Kasumi-1 (cell line): ENCODE measurements around the gene ABHD17A.

Source experiments
- DNase-seq, 2 experiments: peaks; one replicate each; lab custom pipeline; 2025; lab: John Stamatoyannopoulos, UW

Gene ABHD17A

GRCh38 chr19:1885398-1886119 lies at the start of gene ABHD17A:
TSS of gene ABHD17A (minus strand) at chr19:1885496. CDS start at chr19:1881566, 3,930 bp downstream.
- peak; percentile 87 to 89 for DNase-seq

DNA sequence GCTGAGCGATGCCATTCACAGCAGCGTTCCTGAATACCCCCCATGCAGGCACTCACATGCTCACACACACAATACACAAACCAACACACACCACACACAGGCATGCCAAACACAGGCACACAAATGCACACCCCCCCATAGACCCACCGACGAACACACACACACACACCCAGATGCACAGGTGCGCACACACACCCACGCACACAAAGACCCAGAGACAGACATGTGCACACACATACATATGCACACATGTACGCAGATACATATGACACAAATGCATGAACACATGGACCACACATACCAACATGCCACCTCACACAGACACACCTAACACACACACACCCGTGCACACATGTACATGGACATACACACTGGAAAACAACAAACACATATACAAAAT lies 48.6 kb upstream of the ABHD17A start:
- DNase-seq, result no peak

GRCh38 chr19:1933244-1933643 lies 47.9 kb upstream of the ABHD17A start:
- no peak for DNase-seq

GRCh38 chr19:1932395-1932794 lies 47.1 kb upstream of the ABHD17A start:
- DNase-seq, result no peak

- DNase-seq, result no peak
Observed at GRCh38 chr19:1931445-1931844, 46.1 kb upstream of the ABHD17A start.

- peak; percentile 73 for DNase-seq
Observed at GRCh38 chr19:1929021-1929742, 43.9 kb upstream of the ABHD17A start.

DNA sequence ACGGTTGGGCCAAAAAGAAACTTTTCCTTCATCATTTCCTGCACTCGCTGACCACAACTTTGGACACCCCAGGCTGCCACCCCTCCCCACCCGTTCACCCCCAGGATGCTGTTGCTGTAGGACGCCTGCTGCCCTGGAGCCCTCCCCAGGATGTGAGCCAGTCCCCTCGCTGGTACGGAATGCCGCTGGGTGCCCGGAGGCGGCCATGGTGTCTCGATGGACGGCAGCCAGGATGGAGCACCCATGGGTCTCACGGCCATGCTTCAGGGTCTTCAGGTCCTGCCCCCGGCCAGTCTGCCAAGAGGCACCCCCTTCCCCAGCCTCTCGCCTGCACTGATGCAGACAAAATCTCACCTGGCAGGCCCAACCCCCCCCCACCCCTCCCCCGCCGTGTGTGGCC lies 40.2 kb upstream of the ABHD17A start:
- DNase-seq, result no peak

GRCh38 chr19:1924320-1924961 lies 39.1 kb upstream of the ABHD17A start:
- no peak for DNase-seq

DNA sequence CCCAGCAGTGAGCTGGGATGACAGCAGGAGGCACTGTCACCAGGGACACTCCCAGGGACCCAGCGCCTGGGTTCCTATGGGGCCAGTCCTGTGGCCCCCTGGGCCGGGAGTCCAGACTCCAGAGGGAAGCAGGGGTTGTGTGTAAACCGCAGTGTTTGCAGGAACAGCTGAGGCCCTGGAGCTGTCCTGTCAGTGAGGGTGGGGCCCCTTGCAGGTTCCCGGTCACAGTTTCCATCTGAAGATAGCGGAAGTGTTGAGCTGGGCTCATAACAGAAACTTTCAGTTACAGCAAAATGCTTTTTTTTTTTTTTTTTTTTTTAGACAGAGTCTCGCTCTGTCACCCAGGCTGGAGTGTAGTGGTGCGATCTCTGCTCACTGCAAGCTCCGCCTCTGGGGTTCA lies 38.0 kb upstream of the ABHD17A start:
- DNase-seq, result peak; percentile 30 to 38

GRCh38 chr19:1922803-1923202 lies 37.5 kb upstream of the ABHD17A start:
- DNase-seq, result no peak

DNA sequence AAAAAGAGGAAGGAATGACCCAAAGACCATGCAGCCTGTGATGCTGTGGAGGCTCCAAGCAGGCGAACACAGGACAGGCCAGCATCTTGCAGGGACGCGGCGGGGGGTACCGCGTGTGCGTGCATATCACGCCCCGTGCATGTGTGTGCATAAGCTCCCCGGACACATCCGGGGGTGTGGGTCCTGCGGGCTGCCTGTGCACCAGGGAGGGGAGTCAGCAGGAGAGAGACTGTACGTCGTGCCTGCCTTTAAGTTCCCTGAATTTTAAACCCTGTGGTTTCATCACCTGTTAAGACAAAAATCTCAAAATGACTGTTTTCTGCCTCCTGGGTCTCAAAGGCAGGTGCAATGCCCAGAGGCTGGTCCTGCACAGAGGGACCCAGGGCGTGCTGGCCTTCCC lies 36.5 kb upstream of the ABHD17A start:
- DNase-seq, result no peak

DNA sequence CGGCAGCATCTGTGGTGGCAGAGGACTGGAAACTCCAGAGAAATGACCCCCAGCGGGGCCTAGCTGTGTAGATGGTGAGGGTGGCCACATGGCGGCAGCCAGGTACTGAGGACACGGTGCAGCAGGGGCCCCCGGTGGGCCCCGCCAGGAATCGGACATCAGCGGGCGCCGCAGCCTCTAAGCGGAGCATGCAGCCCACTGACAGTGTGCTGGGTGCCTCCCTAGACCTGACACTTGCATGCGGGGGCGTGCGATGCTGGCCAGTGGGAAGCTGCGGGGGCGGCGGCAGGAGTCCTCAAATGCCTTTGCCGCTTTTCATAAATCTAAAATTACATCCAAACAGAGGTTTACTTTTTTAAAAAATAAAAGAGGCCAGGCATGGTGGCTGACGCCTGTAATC lies 36.0 kb upstream of the ABHD17A start:
- DNase-seq, result no peak

DNA sequence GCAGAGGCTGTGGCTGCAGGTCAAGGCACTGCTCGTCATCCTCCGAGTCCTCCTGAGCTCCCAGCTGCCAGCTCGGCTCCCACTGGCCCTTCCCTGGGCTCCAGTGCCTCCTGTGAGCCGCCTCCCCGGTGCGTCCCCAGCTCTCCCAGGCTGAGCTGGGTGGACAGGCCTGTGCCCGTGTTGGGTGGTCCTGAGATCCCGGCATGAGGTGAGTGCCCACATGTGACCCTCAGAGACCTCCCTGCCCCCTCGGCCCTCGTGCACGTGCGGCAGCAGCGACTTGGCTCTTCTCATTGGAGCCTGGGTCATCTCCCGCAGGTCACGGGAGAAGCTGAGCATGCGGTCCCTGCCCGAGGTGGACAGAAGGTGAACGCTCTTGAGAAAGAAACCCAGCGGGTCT lies 35.3 kb upstream of the ABHD17A start:
- DNase-seq, result no peak

DNA sequence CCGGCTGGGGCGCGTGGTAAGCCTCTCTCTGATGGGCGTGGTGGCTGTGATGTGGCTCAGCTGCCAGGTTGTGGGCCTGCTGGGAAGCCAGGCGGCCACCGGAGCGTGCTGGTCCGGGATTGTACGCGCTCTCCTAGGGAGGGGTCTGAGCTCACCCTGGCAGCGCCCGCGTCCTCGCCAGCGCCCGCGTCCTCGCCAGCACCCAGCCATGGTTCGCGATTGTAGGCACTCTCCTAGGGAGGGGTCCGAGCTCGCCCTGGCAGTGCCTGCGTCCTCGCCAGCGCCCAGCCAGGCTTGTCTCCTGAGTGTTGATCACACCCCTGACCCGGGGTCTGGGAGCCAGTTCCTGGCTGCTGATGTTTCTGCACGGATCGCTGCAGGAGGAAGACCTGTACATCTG lies 33.7 kb upstream of the ABHD17A start:
- no peak for DNase-seq

DNA sequence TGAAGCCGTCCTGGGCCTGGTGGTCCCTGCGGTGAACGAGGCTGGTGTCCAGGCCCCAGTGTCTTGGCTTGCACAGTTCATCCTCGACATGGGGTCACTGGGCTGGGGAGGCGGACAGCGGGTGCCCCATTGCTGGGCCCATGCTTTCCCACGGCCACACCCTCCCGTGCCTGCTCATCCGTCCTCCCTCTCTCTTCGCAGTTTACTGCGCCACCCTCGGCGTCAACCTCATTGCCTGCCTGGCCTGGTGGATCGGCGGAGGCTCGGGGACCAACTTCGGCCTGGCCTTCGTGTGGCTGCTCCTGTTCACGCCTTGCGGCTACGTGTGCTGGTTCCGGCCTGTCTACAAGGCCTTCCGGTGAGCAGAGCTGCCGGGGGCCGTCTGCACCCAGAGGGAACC lies 32.6 kb upstream of the ABHD17A start:
- no peak for DNase-seq

- peak; percentile 22 to 41 for DNase-seq
Observed at GRCh38 chr19:1917146-1917545, 31.9 kb upstream of the ABHD17A start.

DNA sequence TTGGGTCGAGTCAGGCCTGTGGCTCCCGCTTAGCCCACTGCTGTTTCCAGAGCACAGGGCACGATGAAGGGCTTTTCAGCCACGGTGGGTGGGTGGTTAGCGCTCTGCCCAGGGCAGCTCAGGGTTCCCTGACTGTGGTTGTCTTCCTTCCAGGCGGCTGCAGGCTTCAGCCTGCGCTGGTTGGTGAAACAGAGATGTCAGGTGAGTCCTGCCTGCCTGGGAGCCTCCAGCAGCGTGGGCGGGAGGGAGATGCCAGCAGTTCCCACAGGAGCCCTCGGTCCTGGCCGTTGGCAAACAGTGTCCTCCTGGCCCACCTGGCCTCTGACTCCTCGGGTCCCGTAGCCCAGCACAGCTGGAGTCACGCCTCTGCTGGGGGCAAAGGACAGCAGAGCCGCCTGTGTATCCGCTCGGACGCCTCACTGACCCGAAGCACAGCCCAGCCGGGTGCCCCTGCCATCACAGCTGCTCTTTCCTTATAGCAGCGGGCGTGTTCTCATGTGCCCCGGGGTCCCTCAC lies 29.6 kb upstream of the ABHD17A start:
- no peak for DNase-seq

- DNase-seq, result no peak
Observed at GRCh38 chr19:1913781-1914577, 28.7 kb upstream of the ABHD17A start.

- DNase-seq, result no peak
Observed at GRCh38 chr19:1912760-1913505, 27.6 kb upstream of the ABHD17A start.

GRCh38 chr19:1911995-1912394 lies 26.7 kb upstream of the ABHD17A start:
- no peak for DNase-seq

DNA sequence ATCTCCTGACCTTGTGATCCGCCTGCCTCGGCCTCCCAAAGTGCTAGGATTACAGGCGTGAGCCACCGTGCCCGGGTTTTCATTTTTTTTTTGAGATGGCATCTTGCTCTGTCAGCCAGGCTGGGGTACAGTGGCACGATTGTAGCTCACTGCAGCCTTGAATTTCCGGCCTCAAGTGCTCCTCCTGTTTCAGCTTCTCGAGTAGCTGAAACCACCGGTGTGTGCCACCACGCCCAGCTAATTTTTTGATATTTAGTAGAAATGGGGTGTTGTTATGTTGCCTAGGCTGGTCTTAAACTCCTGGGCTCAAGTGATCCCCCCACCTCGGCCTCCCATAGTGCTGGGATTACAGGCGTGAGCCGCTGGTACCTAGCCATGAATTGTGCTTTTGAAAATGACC lies 25.8 kb upstream of the ABHD17A start:
- DNase-seq, result no peak
